Osteoblast (primary cell): ENCODE measurements around the gene TSACC. TPM values are rescaled to one million over a fixed set of nuclear protein-coding genes. Genes with fewer than 3 reads are reported as not detected.

ENCODE experiments used
- DNase-seq: peaks from one replicate; pipeline ENCODE4 v3.0.0; 2011; ENCODE audit warnings: low spot score, mixed read lengths; ENCODE audit not compliant: insufficient read length; ENCODE audit errors: missing footprints
- H2AFZ ChIP-seq: 2 replicates; pipeline ENCODE4 v1.6.0; 2011; ENCODE audit warnings: mild to moderate bottlenecking, low read length
- H3K27ac ChIP-seq: 2 replicates; pipeline ENCODE4 v1.5.1; 2011; ENCODE audit warnings: mild to moderate bottlenecking, low read depth, low read length, moderate library complexity
- H3K27me3 ChIP-seq: 2 replicates; pipeline ENCODE4 v1.6.0; 2012; ENCODE audit warnings: mild to moderate bottlenecking, control low read depth, inconsistent platforms, low read length, moderate library complexity; ENCODE audit not compliant: insufficient read depth
- H3K36me3 ChIP-seq: 2 replicates; pipeline ENCODE4 v1.5.1; 2011; ENCODE audit warnings: mild to moderate bottlenecking, low read length, control low read depth, moderate library complexity; ENCODE audit not compliant: insufficient read depth
- H3K4me1 ChIP-seq: 2 replicates; pipeline ENCODE4 v1.5.1; 2011; ENCODE audit warnings: mild to moderate bottlenecking, low read length, control low read depth, moderate library complexity; ENCODE audit not compliant: insufficient read depth
- H3K4me2 ChIP-seq: 2 replicates; pipeline ENCODE4 v1.6.0; 2011; ENCODE audit warnings: mild to moderate bottlenecking, low read length; ENCODE audit not compliant: insufficient read depth
- H3K4me3 ChIP-seq: fragments of 200-600 bp; sonication (generic); 3 replicates; pipeline ENCODE4 v1.5.1; 2012; ENCODE audit warnings: mild to moderate bottlenecking, low read length, inconsistent platforms; ENCODE audit not compliant: insufficient read depth
- H3K79me2 ChIP-seq: 2 replicates; pipeline ENCODE4 v1.6.0; 2012; ENCODE audit warnings: mild to moderate bottlenecking, low read length, control low read depth, inconsistent platforms; ENCODE audit not compliant: insufficient read depth
- H3K9me3 ChIP-seq: 2 replicates; pipeline ENCODE4 v1.5.1; 2011; ENCODE audit warnings: low read depth, low read length, control low read depth
- H4K20me1 ChIP-seq: 2 replicates; pipeline ENCODE4 v1.6.0; 2012; ENCODE audit warnings: mild to moderate bottlenecking, low read length, control low read depth; ENCODE audit not compliant: insufficient read depth
- total RNA-seq: library from RNA; depleted of rRNA; stranded (reverse); fragments of >200 nt; gene quantifications from 2 replicates; pipeline ENCODE4 v1.2.3, GENCODE V29; 2012
- TF ChIP-seq, protein P1 (sequence below): IDR thresholded peaks from 2 replicates; pipeline ENCODE4 v1.5.1; 2011; ENCODE audit warnings: mild to moderate bottlenecking, low read depth, low read length, moderate library complexity; ENCODE audit errors: extremely low read depth

Gene TSACC
- total RNA-seq, 1 donor, result 0.36 TPM

GRCh38 chr1:156385534-156386031 lies 47.3 kb downstream of the TSACC start:
- Histone ChIP-seq H3K79me2 (no peaks in the 10 kb centered on the region), H3K4me1 (no peaks in the 10 kb centered on the region), H3K4me3 (no peak overlapping the region), H3K27ac (no peak overlapping the region), H3K36me3 (no peaks in the 10 kb centered on the region), H2AFZ (no peak overlapping the region), H3K27me3 (peaks cover 43% of the 10 kb centered on the region), H4K20me1 (no peaks in the 10 kb centered on the region), H3K4me2 (no peak overlapping the region), H3K9me3 (no peaks in the 10 kb centered on the region)
- TF ChIP-seq, protein P1, sequence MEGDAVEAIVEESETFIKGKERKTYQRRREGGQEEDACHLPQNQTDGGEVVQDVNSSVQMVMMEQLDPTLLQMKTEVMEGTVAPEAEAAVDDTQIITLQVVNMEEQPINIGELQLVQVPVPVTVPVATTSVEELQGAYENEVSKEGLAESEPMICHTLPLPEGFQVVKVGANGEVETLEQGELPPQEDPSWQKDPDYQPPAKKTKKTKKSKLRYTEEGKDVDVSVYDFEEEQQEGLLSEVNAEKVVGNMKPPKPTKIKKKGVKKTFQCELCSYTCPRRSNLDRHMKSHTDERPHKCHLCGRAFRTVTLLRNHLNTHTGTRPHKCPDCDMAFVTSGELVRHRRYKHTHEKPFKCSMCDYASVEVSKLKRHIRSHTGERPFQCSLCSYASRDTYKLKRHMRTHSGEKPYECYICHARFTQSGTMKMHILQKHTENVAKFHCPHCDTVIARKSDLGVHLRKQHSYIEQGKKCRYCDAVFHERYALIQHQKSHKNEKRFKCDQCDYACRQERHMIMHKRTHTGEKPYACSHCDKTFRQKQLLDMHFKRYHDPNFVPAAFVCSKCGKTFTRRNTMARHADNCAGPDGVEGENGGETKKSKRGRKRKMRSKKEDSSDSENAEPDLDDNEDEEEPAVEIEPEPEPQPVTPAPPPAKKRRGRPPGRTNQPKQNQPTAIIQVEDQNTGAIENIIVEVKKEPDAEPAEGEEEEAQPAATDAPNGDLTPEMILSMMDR, result peak; percentile 89
- DNase-seq, result peak; percentile 95

- H3K27me3 ChIP-seq, result peaks cover 48% of the 10 kb centered on the region
Measured at GRCh38 chr1:156386134-156386901, 48.0 kb downstream of the TSACC start.

DNA sequence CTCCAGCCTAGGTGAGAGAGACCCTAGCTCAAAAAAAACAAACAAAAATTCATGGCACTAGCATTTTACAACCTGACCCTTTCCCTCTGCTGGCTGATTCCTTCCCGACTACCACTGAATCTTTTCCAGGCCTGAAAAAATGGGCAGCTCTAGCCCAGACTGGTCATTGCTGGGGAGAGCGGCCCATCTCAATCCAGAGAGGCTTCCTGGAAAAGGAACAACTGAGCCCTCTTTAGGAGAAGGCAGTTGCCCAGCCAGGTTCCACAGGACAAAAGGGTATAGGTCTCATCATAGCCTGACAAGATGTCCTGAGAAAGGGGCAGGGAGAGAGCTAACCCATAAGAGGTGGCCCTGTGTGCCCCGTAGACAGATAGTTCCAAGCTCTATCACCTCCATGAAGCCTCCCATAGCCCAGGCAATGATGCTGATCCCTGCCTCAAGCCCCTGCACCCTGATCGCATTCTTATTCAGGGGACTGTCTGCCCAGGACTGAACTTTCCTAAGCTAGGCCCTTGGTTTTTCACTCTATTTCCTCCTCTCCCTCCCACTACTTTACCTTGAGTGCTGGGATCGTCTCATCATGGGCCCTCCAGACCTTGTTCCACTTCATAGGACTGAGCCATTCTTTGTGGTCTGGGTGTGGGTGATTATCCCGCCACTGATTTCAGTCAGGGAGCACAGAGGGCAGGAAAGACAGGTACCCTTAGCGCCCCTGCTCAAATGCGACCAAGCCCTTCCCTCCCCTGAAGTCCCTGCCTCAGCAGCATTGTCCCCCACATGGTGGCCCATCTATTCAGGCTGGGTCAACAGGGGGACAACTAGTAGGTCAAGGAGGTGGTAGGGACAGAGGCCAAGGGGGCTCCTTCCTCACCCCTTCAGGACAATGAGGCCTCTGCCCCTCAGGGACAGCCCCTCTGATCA lies 48.9 kb downstream of the TSACC start:
- Histone ChIP-seq H3K36me3 (no peaks in the 10 kb centered on the region), H3K79me2 (no peaks in the 10 kb centered on the region), H3K27ac (no peak overlapping the region), H3K4me1 (no peaks in the 10 kb centered on the region), H4K20me1 (no peaks in the 10 kb centered on the region), H2AFZ (no peak overlapping the region), H3K4me2 (no peak overlapping the region), H3K4me3 (no peak overlapping the region), H3K27me3 (peaks cover 57% of the 10 kb centered on the region), H3K9me3 (no peaks in the 10 kb centered on the region)
- DNase-seq, result peak; percentile 78
- TF ChIP-seq, protein P1, result no peak

More at GRCh38 chr1:156386134-156386901, 48.0 kb downstream of the TSACC start:
- H3K36me3 ChIP-seq, result no peaks in the 10 kb centered on the region
- no peak overlapping the region for H3K27ac ChIP-seq
- H3K4me3 ChIP-seq, result no peak overlapping the region
- H3K4me2 ChIP-seq, result no peak overlapping the region
- peak; percentile 84 for DNase-seq
- no peaks in the 10 kb centered on the region for H4K20me1 ChIP-seq
- TF ChIP-seq, protein P1, result no peak
- no peaks in the 10 kb centered on the region for H3K79me2 ChIP-seq
- no peak overlapping the region for H2AFZ ChIP-seq
- no peaks in the 10 kb centered on the region for H3K4me1 ChIP-seq
- H3K9me3 ChIP-seq, result no peaks in the 10 kb centered on the region

DNA sequence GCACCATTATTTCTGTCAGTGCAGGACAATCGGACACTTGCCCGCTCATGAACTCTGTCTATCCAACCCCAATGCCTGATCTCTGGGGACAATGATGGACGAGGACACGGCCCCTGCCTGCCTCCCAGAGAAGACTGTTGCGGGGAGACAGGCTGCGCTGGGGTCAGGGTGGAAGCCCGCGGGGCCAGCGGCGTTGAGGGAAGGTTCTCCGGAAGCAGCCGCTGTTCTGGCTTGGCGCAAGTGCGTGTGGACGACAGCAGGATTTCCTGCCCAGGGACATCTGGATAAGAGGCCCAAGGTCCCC lies 49.5 kb downstream of the TSACC start:
- H4K20me1 ChIP-seq, result no peaks in the 10 kb centered on the region
- peaks cover 57% of the 10 kb centered on the region for H3K27me3 ChIP-seq
- no peak overlapping the region for H2AFZ ChIP-seq
- H3K36me3 ChIP-seq, result no peaks in the 10 kb centered on the region
- no peaks in the 10 kb centered on the region for H3K79me2 ChIP-seq
- no peak for DNase-seq
- H3K27ac ChIP-seq, result no peak overlapping the region
- no peak overlapping the region for H3K4me2 ChIP-seq
- TF ChIP-seq, protein P1, result no peak
- H3K4me1 ChIP-seq, result no peaks in the 10 kb centered on the region
- no peaks in the 10 kb centered on the region for H3K9me3 ChIP-seq
- no peak overlapping the region for H3K4me3 ChIP-seq
